ENCODE measurements around the gene PNN. TPM values are rescaled to one million over a fixed set of nuclear protein-coding genes. Genes with fewer than 3 reads are reported as not detected.

PNN gene
- total and polyA plus RNA-seq, 2 of the 4 experiments (the other 2 are of a cell fraction): 14.9 to 28.8 TPM

GRCh38 chr14:39212693-39213092 is 37.6 kb downstream of the PNN start:
- no peak overlapping the region for H2AK5ac ChIP-seq (ENCODE audit: low read depth, low read length)
- in situ Hi-C loops (cut with MboI; ENCODE audit: low sequenced_read_pairs) (no loop called here), intact Hi-C loops (cut with micrococcal nuclease) (no loop called here), dilution Hi-C loops (cut with HindIII; ENCODE audit: low sequenced_read_pairs, unreplicated experiment) (no loop called here)
- H3K36me3 ChIP-seq (ENCODE audit: control insufficient read depth, insufficient read depth, low read length): no peaks in the 10 kb centered on the region
- DNase-seq: no peak
- H3K14ac ChIP-seq (replicated peaks; ENCODE audit: low read depth, low read length): no peak overlapping the region
- no peak for ATAC-seq (ENCODE audit: low read depth)
- TF ChIP-seq POLR2A (IDR thresholded peaks at IDR 0.05; ENCODE audit: low read depth, low read length): no peak
- TF ChIP-seq FOS (IDR thresholded peaks at IDR 0.05; ENCODE audit: low read depth, low read length): no peak
- no peak for TF ChIP-seq MAFK (IDR thresholded peaks at IDR 0.05; ENCODE audit: low read depth, low read length)
- no peak for TF ChIP-seq MXI1 (IDR thresholded peaks at IDR 0.05; ENCODE audit: borderline replicate concordance, low read depth, low read length)
- TF ChIP-seq CTCF (conservative IDR thresholded peaks at IDR 0.05; ENCODE audit: low read depth, low read length): no peak
- no peak for TF ChIP-seq RAD21 (IDR thresholded peaks at IDR 0.05; ENCODE audit: low read length)
- TF ChIP-seq NFE2L2 (IDR thresholded peaks at IDR 0.05; ENCODE audit: low read depth, low read length): no peak
- TF ChIP-seq MAZ (IDR thresholded peaks at IDR 0.05; ENCODE audit: borderline replicate concordance, low read depth, low read length): no peak
- TF ChIP-seq BHLHE40 (IDR thresholded peaks at IDR 0.05; ENCODE audit: low read depth, low read length): no peak
- TF ChIP-seq ELK1 (IDR thresholded peaks at IDR 0.05; ENCODE audit: borderline replicate concordance, low read depth, low read length): no peak
- TF ChIP-seq USF2 (IDR thresholded peaks at IDR 0.05; ENCODE audit: low read depth, low read length): no peak
- TF ChIP-seq RCOR1 (IDR thresholded peaks at IDR 0.05; ENCODE audit: insufficient replicate concordance, low read length): no peak
- no peak for TF ChIP-seq SMC3 (IDR thresholded peaks at IDR 0.05; ENCODE audit: low read depth, low read length)
- TF ChIP-seq CEBPB (IDR thresholded peaks at IDR 0.05; ENCODE audit: low read depth, low read length): no peak
- no peak for TF ChIP-seq CHD1 (IDR thresholded peaks at IDR 0.05; ENCODE audit: low read depth, low read length)
- no peak for TF ChIP-seq RFX5 (IDR thresholded peaks at IDR 0.05; ENCODE audit: low read depth, low read length)
- no CpG with 5 or more reads among the region's 1 CpG for WGBS, 2 experiments (ENCODE audit: extremely low coverage in 2 of 2, insufficient read length in 1 of 2)
- no peak overlapping the region for H3K4me2 ChIP-seq (ENCODE audit: low read depth, low read length)
- H3K9me1 ChIP-seq (ENCODE audit: insufficient read depth, low read length): no peaks in the 10 kb centered on the region
- H4K20me1 ChIP-seq (ENCODE audit: insufficient read depth, low read length): no peaks in the 10 kb centered on the region
- H3K9ac ChIP-seq (ENCODE audit: low read depth, low read length): no peak overlapping the region
- POLR2A ChIA-PET (ENCODE audit: unreplicated experiment): no interaction called here
- no peak overlapping the region for H4K91ac ChIP-seq (ENCODE audit: insufficient read depth, low read depth, low read length)
- no peak overlapping the region for H2BK120ac ChIP-seq (ENCODE audit: low read depth, low read length)
- no peak overlapping the region for H4K8ac ChIP-seq (ENCODE audit: low read depth in 2 of 2, low read length in 2 of 2)
- H3K4me3 ChIP-seq (ENCODE audit: insufficient read depth, low read depth, low read length): no peak overlapping the region
- H2AK9ac ChIP-seq (replicated peaks; ENCODE audit: low read depth, low read length, poor library complexity): no peak overlapping the region
- H3K79me1 ChIP-seq (ENCODE audit: low read depth in 1 of 2, low read length in 2 of 2): no peaks in the 10 kb centered on the region
- no peaks in the 10 kb centered on the region for H3K4me1 ChIP-seq (ENCODE audit: control insufficient read depth, insufficient read depth, low read length)
- no peak overlapping the region for H2BK5ac ChIP-seq (ENCODE audit: low read depth, low read length, poor library complexity, severe bottlenecking)
- no TSS peak for BruUV-seq (replicated peaks)
- no peak overlapping the region for H3K18ac ChIP-seq (ENCODE audit: low read depth, low read length)
- H3K27me3 ChIP-seq (ENCODE audit: control insufficient read depth, insufficient read depth, low read length): no peaks in the 10 kb centered on the region; the same call in 1 of the 2 replicates
- H2BK15ac ChIP-seq (ENCODE audit: low read depth, low read length): no peak overlapping the region
- no peak overlapping the region for H2AFZ ChIP-seq (replicated peaks; ENCODE audit: low read length, poor library complexity)
- CTCF ChIA-PET: interaction anchor here (0.6 to 0.7 kb wide), 3 partner anchors 17 to 136 kb away, joined by 3 read pairs; no protein-coding TSS in a partner anchor
- no peaks in the 10 kb centered on the region for H3K9me3 ChIP-seq (ENCODE audit: control insufficient read depth, insufficient read depth, low read length)
- no peak overlapping the region for H3K4ac ChIP-seq (ENCODE audit: low read depth, low read length)
- H3K23ac ChIP-seq (ENCODE audit: low read depth, low read length): no peak overlapping the region
- no peak overlapping the region for H4K5ac ChIP-seq (ENCODE audit: low read depth, low read length)
- H2BK20ac ChIP-seq (ENCODE audit: low read depth, low read length): no peak overlapping the region
- no peak overlapping the region for H3K27ac ChIP-seq (ENCODE audit: insufficient read depth, low read length)
- H3K56ac ChIP-seq (ENCODE audit: extremely low read depth, insufficient read depth, low read length): no peak overlapping the region
